ENCODE measurements around the gene VCAM1.

Gene VCAM1

DNA sequence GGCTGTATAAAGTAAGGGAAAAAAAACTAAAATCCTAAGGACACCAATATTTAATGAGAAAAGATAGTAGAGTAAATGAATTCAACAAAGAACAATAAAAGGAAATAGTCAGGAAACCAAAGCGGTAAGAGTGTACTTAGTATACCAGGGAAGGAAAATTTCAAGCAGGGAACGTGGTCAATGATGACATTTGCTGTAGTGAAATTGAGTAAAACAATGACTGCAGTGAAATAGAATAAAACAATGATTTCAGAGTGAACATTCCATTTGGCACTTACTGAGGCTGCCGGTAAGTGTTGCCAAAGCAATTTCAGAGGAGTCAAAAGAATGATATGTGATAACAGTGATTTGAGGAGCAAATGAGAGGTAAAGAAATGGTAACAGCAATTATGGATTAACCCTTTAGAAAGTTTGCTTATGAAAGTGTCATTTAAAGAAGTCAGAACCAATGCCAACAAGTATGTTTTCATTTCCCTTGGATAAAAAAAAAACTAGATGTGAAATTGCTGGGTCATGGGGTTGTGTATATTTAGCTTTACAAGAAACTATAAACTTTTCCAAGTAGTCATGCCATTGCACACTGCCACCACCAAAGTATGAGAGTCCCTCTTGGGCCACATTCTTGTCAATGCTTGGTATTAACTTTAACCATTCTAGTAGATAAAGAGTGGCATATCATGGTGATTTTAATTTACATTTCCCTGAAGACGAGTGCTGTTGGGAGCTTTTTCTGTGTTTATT lies 50.5 kb downstream of the VCAM1 start:
- no peak for TF ChIP-seq EGR1 (IDR thresholded peaks at IDR 0.05)
- no peak for TF ChIP-seq TAF1 (IDR thresholded peaks at IDR 0.05; ENCODE audit: low read depth)
- no peak for TF ChIP-seq REST (IDR thresholded peaks at IDR 0.05; ENCODE audit: low read depth)
- no peak for TF ChIP-seq CREB1 (IDR thresholded peaks at IDR 0.05; ENCODE audit: low read depth)
- no peak for TF ChIP-seq ZBTB7A (IDR thresholded peaks at IDR 0.05; ENCODE audit: low read depth)
- TF ChIP-seq TCF12 (IDR thresholded peaks at IDR 0.05; ENCODE audit: low read depth): no peak
- no peak for TF ChIP-seq YY1 (IDR thresholded peaks at IDR 0.05; ENCODE audit: low read depth)
- no peak for TF ChIP-seq FOXM1 (IDR thresholded peaks at IDR 0.05; ENCODE audit: borderline replicate concordance, low read depth)

DNA sequence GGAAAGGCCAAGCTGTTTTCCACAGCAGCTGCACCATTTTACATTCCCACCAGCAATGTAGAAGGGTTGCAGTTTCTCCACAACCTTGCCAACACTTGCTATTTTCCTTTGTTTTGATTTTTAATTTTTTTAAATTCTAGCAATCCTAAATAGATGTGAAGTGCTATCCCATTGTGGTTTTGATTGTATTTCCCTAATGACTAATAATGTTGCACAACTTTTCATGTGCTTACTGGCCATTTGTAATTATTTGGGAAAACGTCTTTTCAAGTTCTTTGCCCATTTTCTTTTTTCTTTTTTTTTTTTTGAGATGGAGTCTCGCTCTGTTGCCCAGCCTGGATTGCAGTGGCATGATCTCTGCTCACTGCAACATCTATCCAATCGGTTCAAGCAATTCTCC lies 53.9 kb downstream of the VCAM1 start:
- TF ChIP-seq YY1 (IDR thresholded peaks at IDR 0.05; ENCODE audit: low read depth) (no peak), USF1 (IDR thresholded peaks at IDR 0.05) (no peak), FOXM1 (IDR thresholded peaks at IDR 0.05; ENCODE audit: borderline replicate concordance, low read depth) (no peak), NFIC (IDR thresholded peaks at IDR 0.05) (no peak), ZBTB7A (IDR thresholded peaks at IDR 0.05; ENCODE audit: low read depth) (no peak), REST (IDR thresholded peaks at IDR 0.05; ENCODE audit: low read depth) (no peak), TEAD4 (IDR thresholded peaks at IDR 0.05) (no peak), TCF12 (IDR thresholded peaks at IDR 0.05; ENCODE audit: low read depth) (no peak), RAD21 (IDR thresholded peaks at IDR 0.05; ENCODE audit: low read depth) (no peak), EP300 (IDR thresholded peaks at IDR 0.05; ENCODE audit: borderline replicate concordance) (no peak), CREB1 (IDR thresholded peaks at IDR 0.05; ENCODE audit: low read depth) (no peak), CEBPB (IDR thresholded peaks at IDR 0.05) (no peak), TAF1 (IDR thresholded peaks at IDR 0.05; ENCODE audit: low read depth) (no peak), EGR1 (IDR thresholded peaks at IDR 0.05) (no peak)
- TF ChIP-seq, protein P1, sequence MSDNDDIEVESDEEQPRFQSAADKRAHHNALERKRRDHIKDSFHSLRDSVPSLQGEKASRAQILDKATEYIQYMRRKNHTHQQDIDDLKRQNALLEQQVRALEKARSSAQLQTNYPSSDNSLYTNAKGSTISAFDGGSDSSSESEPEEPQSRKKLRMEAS (IDR thresholded peaks at IDR 0.05): no peak

DNA sequence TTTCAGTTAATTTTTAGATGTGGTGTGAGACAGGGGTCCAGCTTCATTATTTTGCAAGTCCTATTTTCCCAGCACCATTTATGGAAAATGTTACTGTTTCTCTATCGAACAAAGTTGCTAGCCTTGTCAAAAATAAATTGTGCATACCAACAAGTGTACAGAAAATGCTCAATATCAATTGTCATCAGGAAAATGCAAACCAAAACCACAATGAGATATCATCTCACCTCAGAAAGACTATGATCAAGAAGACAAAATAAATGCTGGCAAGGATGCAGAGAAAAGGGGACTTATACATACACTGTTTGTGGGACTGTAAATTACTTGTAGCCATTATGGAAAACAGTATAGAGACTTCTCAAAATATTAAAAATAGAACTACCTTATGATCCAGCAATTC lies 54.8 kb downstream of the VCAM1 start:
- TF ChIP-seq REST (IDR thresholded peaks at IDR 0.05; ENCODE audit: low read depth) (no peak), TAF1 (IDR thresholded peaks at IDR 0.05; ENCODE audit: low read depth) (no peak), CEBPB (IDR thresholded peaks at IDR 0.05) (no peak), EP300 (IDR thresholded peaks at IDR 0.05; ENCODE audit: borderline replicate concordance) (no peak), RAD21 (IDR thresholded peaks at IDR 0.05; ENCODE audit: low read depth) (no peak), NFIC (IDR thresholded peaks at IDR 0.05) (no peak), CREB1 (IDR thresholded peaks at IDR 0.05; ENCODE audit: low read depth) (no peak), FOXM1 (IDR thresholded peaks at IDR 0.05; ENCODE audit: borderline replicate concordance, low read depth) (no peak), ZBTB7A (IDR thresholded peaks at IDR 0.05; ENCODE audit: low read depth) (no peak), EGR1 (IDR thresholded peaks at IDR 0.05) (no peak), USF1 (IDR thresholded peaks at IDR 0.05) (no peak)
- TF ChIP-seq, protein P1 (IDR thresholded peaks at IDR 0.05): no peak

- TF ChIP-seq, protein P1 (IDR thresholded peaks at IDR 0.05): no peak
- TF ChIP-seq CEBPB (IDR thresholded peaks at IDR 0.05) (no peak), RAD21 (IDR thresholded peaks at IDR 0.05; ENCODE audit: low read depth) (no peak), FOXM1 (IDR thresholded peaks at IDR 0.05; ENCODE audit: borderline replicate concordance, low read depth) (no peak), EP300 (IDR thresholded peaks at IDR 0.05; ENCODE audit: borderline replicate concordance) (no peak), CREB1 (IDR thresholded peaks at IDR 0.05; ENCODE audit: low read depth) (no peak), EGR1 (IDR thresholded peaks at IDR 0.05) (no peak), TCF12 (IDR thresholded peaks at IDR 0.05; ENCODE audit: low read depth) (no peak), YY1 (IDR thresholded peaks at IDR 0.05; ENCODE audit: low read depth) (no peak), USF1 (IDR thresholded peaks at IDR 0.05) (no peak), ZBTB7A (IDR thresholded peaks at IDR 0.05; ENCODE audit: low read depth) (no peak)
These were observed 55.9 kb downstream of the VCAM1 start for GRCh38 chr1:100775483-100775882.

All from Ishikawa (cell line).